ENCODE results near the gene FILIP1.

The FILIP1 gene

GRCh38 chr6:75377386-75377785 lies 116.2 kb downstream of the FILIP1 start:
- H3K36me3 Mint-ChIP-seq (ENCODE audit: low read depth), result no peaks in the 10 kb centered on the region
- peaks cover 21% of the 10 kb centered on the region for H3K4me1 Mint-ChIP-seq
- no peaks in the 10 kb centered on the region for H3K27me3 Mint-ChIP-seq (ENCODE audit: low read depth, poor library complexity)
- H3K9me3 Mint-ChIP-seq, result peaks cover 3% of the 10 kb centered on the region
- TF ChIP-seq CTCF (IDR thresholded peaks at IDR 0.05), result no peak
- H3K27ac Mint-ChIP-seq, result no peak overlapping the region
- no peak for DNase-seq
- H3K4me3 Mint-ChIP-seq, result no peak overlapping the region

GRCh38 chr6:75376347-75377024 lies 117.1 kb downstream of the FILIP1 start:
- TF ChIP-seq CTCF (IDR thresholded peaks at IDR 0.05), result no peak
- Mint-ChIP-seq H3K9me3 (peaks cover 3% of the 10 kb centered on the region), H3K4me1 (peaks cover 14% of the 10 kb centered on the region), H3K4me3 (no peak overlapping the region), H3K27ac (no peak overlapping the region), H3K36me3 (ENCODE audit: low read depth) (no peaks in the 10 kb centered on the region), H3K27me3 (ENCODE audit: low read depth, poor library complexity) (peaks cover 4% of the 10 kb centered on the region)
- no peak for DNase-seq

GRCh38 chr6:75374961-75375400 lies 118.6 kb downstream of the FILIP1 start:
- no peaks in the 10 kb centered on the region for H3K36me3 Mint-ChIP-seq (ENCODE audit: low read depth)
- H3K27me3 Mint-ChIP-seq (ENCODE audit: low read depth, poor library complexity), result peaks cover 4% of the 10 kb centered on the region
- H3K4me3 Mint-ChIP-seq, result no peak overlapping the region
- no peak for TF ChIP-seq CTCF (IDR thresholded peaks at IDR 0.05)
- H3K27ac Mint-ChIP-seq, result no peak overlapping the region
- peaks cover 14% of the 10 kb centered on the region for H3K4me1 Mint-ChIP-seq
- H3K9me3 Mint-ChIP-seq, result peaks cover 3% of the 10 kb centered on the region
- DNase-seq, result peak; percentile 4

GRCh38 chr6:75372884-75373283 lies 120.7 kb downstream of the FILIP1 start:
- Mint-ChIP-seq H3K4me1 (peaks cover 14% of the 10 kb centered on the region), H3K27me3 (ENCODE audit: low read depth, poor library complexity) (peaks cover 4% of the 10 kb centered on the region), H3K36me3 (ENCODE audit: low read depth) (no peaks in the 10 kb centered on the region), H3K27ac (no peak overlapping the region), H3K4me3 (no peak overlapping the region), H3K9me3 (peaks cover 3% of the 10 kb centered on the region)
- DNase-seq, result no peak
- TF ChIP-seq CTCF (IDR thresholded peaks at IDR 0.05), result no peak

GRCh38 chr6:75370011-75370410 lies 123.6 kb downstream of the FILIP1 start:
- no peak for DNase-seq
- H3K4me3 Mint-ChIP-seq, result no peak overlapping the region
- H3K36me3 Mint-ChIP-seq (ENCODE audit: low read depth), result no peaks in the 10 kb centered on the region
- H3K9me3 Mint-ChIP-seq, result peaks cover 3% of the 10 kb centered on the region
- no peak for TF ChIP-seq CTCF (IDR thresholded peaks at IDR 0.05)
- H3K27me3 Mint-ChIP-seq (ENCODE audit: low read depth, poor library complexity), result peaks cover 4% of the 10 kb centered on the region
- no peak overlapping the region for H3K27ac Mint-ChIP-seq
- peaks cover 5% of the 10 kb centered on the region for H3K4me1 Mint-ChIP-seq

GRCh38 chr6:75368864-75369402 lies 124.7 kb downstream of the FILIP1 start:
- Mint-ChIP-seq H3K36me3 (ENCODE audit: low read depth) (no peaks in the 10 kb centered on the region), H3K27ac (no peak overlapping the region), H3K4me1 (no peaks in the 10 kb centered on the region), H3K9me3 (peaks cover 3% of the 10 kb centered on the region), H3K4me3 (no peak overlapping the region), H3K27me3 (ENCODE audit: low read depth, poor library complexity) (peaks cover 4% of the 10 kb centered on the region)
- no peak for TF ChIP-seq CTCF (IDR thresholded peaks at IDR 0.05)
- no peak for DNase-seq

All from nephron progenitor cell (in vitro differentiated cells).